Fibroblast of mammary gland (primary cell): ENCODE data around the gene TMEM125.

Experiments
- DNase-seq: peaks from one replicate; pipeline ENCODE4 v3.0.0-alpha.2; 2010; ENCODE audit warnings: low read depth
- H3K4me3 ChIP-seq: 2 replicates; pipeline ENCODE4 v1.5.1; 2011; ENCODE audit warnings: low read depth, mild to moderate bottlenecking, low read length, moderate library complexity; ENCODE audit not compliant: control insufficient read depth
- TF ChIP-seq, protein P1 (sequence below): conservative IDR thresholded peaks from 2 replicates; pipeline ENCODE4 v1.5.1; 2011; ENCODE audit warnings: low read depth, low read length, inconsistent platforms; ENCODE audit not compliant: control insufficient read depth, insufficient read depth

Gene TMEM125

GRCh38 chr1:43319766-43320165 lies 50.0 kb downstream of the TMEM125 start:
- TF ChIP-seq, protein P1, sequence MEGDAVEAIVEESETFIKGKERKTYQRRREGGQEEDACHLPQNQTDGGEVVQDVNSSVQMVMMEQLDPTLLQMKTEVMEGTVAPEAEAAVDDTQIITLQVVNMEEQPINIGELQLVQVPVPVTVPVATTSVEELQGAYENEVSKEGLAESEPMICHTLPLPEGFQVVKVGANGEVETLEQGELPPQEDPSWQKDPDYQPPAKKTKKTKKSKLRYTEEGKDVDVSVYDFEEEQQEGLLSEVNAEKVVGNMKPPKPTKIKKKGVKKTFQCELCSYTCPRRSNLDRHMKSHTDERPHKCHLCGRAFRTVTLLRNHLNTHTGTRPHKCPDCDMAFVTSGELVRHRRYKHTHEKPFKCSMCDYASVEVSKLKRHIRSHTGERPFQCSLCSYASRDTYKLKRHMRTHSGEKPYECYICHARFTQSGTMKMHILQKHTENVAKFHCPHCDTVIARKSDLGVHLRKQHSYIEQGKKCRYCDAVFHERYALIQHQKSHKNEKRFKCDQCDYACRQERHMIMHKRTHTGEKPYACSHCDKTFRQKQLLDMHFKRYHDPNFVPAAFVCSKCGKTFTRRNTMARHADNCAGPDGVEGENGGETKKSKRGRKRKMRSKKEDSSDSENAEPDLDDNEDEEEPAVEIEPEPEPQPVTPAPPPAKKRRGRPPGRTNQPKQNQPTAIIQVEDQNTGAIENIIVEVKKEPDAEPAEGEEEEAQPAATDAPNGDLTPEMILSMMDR = no peak
- no peak for DNase-seq
- no peak overlapping the region for H3K4me3 ChIP-seq

- TF ChIP-seq, protein P1 = no peak
- no peak for DNase-seq
Observed at GRCh38 chr1:43321331-43321891, 51.6 kb downstream of the TMEM125 start.

DNA sequence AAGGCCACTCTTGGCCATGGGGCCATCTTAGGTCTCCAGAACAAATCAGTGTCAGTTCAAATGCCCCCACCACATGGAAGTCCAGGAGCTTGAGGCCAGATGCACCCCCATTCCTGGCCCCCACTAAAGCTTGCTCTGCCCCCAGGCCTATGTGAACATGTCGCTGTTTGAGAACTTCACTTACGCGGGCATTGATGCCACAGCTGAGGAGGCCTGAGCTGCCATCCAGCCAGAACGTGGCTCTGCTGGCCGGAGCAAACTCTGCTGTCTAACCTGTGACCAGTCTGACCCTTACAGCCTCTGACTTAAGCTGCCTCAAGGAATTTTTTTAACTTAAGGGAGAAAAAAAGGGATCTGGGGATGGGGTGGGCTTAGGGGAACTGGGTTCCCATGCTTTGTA lies 52.7 kb downstream of the TMEM125 start:
- no peak for DNase-seq
- TF ChIP-seq, protein P1 = no peak
- H3K4me3 ChIP-seq = no peak overlapping the region

More at GRCh38 chr1:43321331-43321891, 51.6 kb downstream of the TMEM125 start:
- no peak overlapping the region for H3K4me3 ChIP-seq
